Fibroblast of pulmonary artery (primary cell): ENCODE data around the gene ACLY.
A peak's percentile ranks its signal among the peaks of the same experiment; 100 is the strongest.

Experiments
- DNase-seq: peaks from one replicate; pipeline ENCODE4 v3.0.0-alpha.2; 2010; ENCODE audit warnings: low read depth
- H3K4me3 ChIP-seq: replicated peaks from 2 replicates; pipeline ENCODE4 v1.5.1; 2011; ENCODE audit warnings: low read depth, mild to moderate bottlenecking, control low read depth, low read length, moderate library complexity
- TF ChIP-seq, protein P1 (sequence below): IDR thresholded peaks from 2 replicates; pipeline ENCODE4 v1.5.1; 2011; ENCODE audit warnings: mild to moderate bottlenecking, control low read depth, low read length, inconsistent platforms; ENCODE audit errors: missing control alignments

ACLY gene

GRCh38 chr17:41904242-41904841, 14.4 kb downstream of the ACLY start:
- DNase-seq: no peak
- TF ChIP-seq, protein P1, sequence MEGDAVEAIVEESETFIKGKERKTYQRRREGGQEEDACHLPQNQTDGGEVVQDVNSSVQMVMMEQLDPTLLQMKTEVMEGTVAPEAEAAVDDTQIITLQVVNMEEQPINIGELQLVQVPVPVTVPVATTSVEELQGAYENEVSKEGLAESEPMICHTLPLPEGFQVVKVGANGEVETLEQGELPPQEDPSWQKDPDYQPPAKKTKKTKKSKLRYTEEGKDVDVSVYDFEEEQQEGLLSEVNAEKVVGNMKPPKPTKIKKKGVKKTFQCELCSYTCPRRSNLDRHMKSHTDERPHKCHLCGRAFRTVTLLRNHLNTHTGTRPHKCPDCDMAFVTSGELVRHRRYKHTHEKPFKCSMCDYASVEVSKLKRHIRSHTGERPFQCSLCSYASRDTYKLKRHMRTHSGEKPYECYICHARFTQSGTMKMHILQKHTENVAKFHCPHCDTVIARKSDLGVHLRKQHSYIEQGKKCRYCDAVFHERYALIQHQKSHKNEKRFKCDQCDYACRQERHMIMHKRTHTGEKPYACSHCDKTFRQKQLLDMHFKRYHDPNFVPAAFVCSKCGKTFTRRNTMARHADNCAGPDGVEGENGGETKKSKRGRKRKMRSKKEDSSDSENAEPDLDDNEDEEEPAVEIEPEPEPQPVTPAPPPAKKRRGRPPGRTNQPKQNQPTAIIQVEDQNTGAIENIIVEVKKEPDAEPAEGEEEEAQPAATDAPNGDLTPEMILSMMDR: no peak

GRCh38 chr17:41901646-41902045, 17.1 kb downstream of the ACLY start:
- no peak for DNase-seq
- TF ChIP-seq, protein P1: no peak

More at GRCh38 chr17:41904242-41904841, 14.4 kb downstream of the ACLY start:
- H3K4me3 ChIP-seq: no peak overlapping the region

GRCh38 chr17:41896726-41897125, 22.0 kb downstream of the ACLY start:
- no peak overlapping the region for H3K4me3 ChIP-seq
- TF ChIP-seq, protein P1: no peak
- DNase-seq: no peak

More at GRCh38 chr17:41901646-41902045, 17.1 kb downstream of the ACLY start:
- no peak overlapping the region for H3K4me3 ChIP-seq

- no peak for DNase-seq
- H3K4me3 ChIP-seq: no peak overlapping the region
- TF ChIP-seq, protein P1: no peak
These were observed 23.1 kb downstream of the ACLY start for GRCh38 chr17:41895617-41896016.

DNA sequence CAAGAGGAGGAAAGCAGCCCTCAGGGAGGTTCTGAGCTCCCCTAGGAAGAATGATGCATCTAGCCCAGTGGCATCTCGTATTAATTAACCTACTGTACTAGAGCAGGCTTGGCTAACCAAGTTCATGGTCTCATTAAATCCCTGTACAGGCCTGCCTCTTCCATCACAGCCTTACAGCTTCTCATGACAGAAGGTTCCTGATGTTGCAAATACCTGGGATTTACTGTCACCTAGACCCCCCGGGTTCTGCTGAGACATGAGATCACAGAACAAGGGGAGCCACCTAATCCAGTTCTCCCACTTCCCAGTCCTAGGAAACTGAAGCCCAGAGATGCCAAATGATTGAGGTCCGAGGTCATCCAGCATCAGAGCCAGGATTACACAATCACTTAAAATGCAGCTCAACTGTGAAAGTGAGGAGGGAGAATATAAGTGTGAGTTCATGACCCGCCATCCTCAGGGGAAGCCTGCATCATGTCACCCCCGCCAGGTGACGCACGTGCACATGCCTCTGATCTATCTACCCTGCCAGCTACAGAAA, 23.9 kb downstream of the ACLY start:
- H3K4me3 ChIP-seq: no peak overlapping the region
- TF ChIP-seq, protein P1: no peak
- peak; percentile 66 for DNase-seq

GRCh38 chr17:41893384-41893783, 25.4 kb downstream of the ACLY start:
- no peak overlapping the region for H3K4me3 ChIP-seq
- TF ChIP-seq, protein P1: no peak
- no peak for DNase-seq

GRCh38 chr17:41892021-41892376, 26.8 kb downstream of the ACLY start:
- H3K4me3 ChIP-seq: no peak overlapping the region
- DNase-seq: no peak
- TF ChIP-seq, protein P1: no peak
